Activated CD8-positive, alpha-beta T cell treated with anti-CD3 and anti-CD28 coated beads, Interleukin-2, amount 10 ng/mL, durations not matched to agents 7 days and 5 days (primary cell): ENCODE results near the gene USP25. TPM values are rescaled to one million over a fixed set of nuclear protein-coding genes. Genes with fewer than 3 reads are reported as not detected.

ENCODE experiments used
- ATAC-seq: fragments of 150-1000 bp; cut with Tn5 transposase; one replicate; pipeline ENCODE4 v1.10.0; 2021; ENCODE audit warnings: moderate library complexity
- CTCF ChIA-PET: fragments of 350-600 bp; sonication (Branson Sonifier 250); formaldehyde crosslinking; loops from one replicate; lab custom pipeline; 2021; ENCODE audit warnings: antibody characterized with exemption; lab: Charles Lee
- POLR2A ChIA-PET: fragments of 350-600 bp; sonication (Branson Sonifier 250); formaldehyde crosslinking; loops from one replicate; lab custom pipeline; 2021; ENCODE audit warnings: antibody characterized with exemption; lab: Charles Lee
- DNase-seq: peaks from one replicate; pipeline ENCODE4 v3.0.0-alpha.2; 2020
- H3K27ac Mint-ChIP-seq: one replicate; pipeline ENCODE4 v1.8.0; 2021; ENCODE audit warnings: mild to moderate bottlenecking, mixed read lengths
- H3K27me3 Mint-ChIP-seq: one replicate; pipeline ENCODE4 v1.8.0; 2021; ENCODE audit warnings: low read depth, mixed read lengths
- H3K36me3 Mint-ChIP-seq: one replicate; pipeline ENCODE4 v1.8.0; 2021; ENCODE audit warnings: low read depth, mixed read lengths
- H3K4me1 Mint-ChIP-seq: one replicate; pipeline ENCODE4 v1.8.0; 2021; ENCODE audit warnings: low read depth, mixed read lengths
- H3K4me3 Mint-ChIP-seq: one replicate; pipeline ENCODE4 v1.8.0; 2021; ENCODE audit warnings: mild to moderate bottlenecking, mixed read lengths
- H3K9me3 Mint-ChIP-seq: one replicate; pipeline ENCODE4 v1.8.0; 2022; ENCODE audit warnings: mixed read lengths; ENCODE audit not compliant: insufficient read depth
- total RNA-seq, 2 experiments: library from RNA; stranded (reverse); gene quantifications; one replicate each; pipeline ENCODE4 v1.2.3, GENCODE V29; 2021

USP25 gene
- total RNA-seq, 2 experiments from 2014 or later, result 51.1 to 54.2 TPM

DNA sequence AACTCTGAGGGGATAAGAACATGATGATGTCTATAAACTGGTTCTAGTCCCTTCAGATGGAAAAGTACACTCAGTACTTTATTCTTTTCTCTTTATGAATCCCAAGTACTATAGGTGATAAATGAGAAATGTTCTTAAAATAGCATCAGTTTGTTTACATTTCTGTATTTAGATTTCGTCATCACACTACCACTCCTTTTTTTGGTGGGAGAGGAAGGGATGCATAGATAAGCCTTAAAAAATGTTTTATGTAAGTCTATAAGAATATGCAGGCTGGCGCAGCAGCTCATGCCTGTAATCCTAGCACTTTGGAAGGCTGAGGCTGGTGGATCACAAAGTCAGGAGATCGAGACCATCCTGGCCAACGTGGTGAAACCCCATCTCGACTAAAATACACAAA lies 144.8 kb downstream of the USP25 start:
- Mint-ChIP-seq H3K36me3 (peaks cover 44% of the 10 kb centered on the region), H3K4me3 (no peak overlapping the region), H3K4me1 (no peaks in the 10 kb centered on the region), H3K9me3 (no peaks in the 10 kb centered on the region), H3K27me3 (no peaks in the 10 kb centered on the region), H3K27ac (no peak overlapping the region)
- ChIA-PET CTCF (no interaction called here), POLR2A (no interaction called here)
- DNase-seq (no peak), ATAC-seq (no peak)

DNA sequence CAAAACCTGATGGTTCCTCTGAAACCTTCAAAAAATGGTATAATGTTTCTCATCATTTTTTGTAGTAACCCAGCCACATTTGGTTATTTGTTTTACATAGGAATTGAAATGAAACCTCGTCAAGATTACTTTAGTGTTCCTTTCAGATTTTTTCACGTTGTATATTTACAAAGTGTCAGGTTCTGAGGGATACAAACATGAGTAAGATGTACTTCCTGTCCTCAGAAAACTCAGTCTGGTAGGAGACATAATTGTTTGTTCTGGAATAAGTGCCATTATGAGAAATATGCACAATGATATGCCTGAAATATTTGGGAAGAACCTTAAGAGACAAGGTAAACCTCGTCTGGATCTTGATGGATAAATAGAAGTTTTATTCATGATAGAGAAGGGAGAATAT lies 145.5 kb downstream of the USP25 start:
- Mint-ChIP-seq H3K4me1 (no peaks in the 10 kb centered on the region), H3K27ac (no peak overlapping the region), H3K9me3 (no peaks in the 10 kb centered on the region), H3K36me3 (peaks cover 45% of the 10 kb centered on the region), H3K4me3 (no peak overlapping the region), H3K27me3 (no peaks in the 10 kb centered on the region)
- POLR2A ChIA-PET, result no interaction called here
- DNase-seq (no peak), ATAC-seq (no peak)
- CTCF ChIA-PET, result no interaction called here

DNA sequence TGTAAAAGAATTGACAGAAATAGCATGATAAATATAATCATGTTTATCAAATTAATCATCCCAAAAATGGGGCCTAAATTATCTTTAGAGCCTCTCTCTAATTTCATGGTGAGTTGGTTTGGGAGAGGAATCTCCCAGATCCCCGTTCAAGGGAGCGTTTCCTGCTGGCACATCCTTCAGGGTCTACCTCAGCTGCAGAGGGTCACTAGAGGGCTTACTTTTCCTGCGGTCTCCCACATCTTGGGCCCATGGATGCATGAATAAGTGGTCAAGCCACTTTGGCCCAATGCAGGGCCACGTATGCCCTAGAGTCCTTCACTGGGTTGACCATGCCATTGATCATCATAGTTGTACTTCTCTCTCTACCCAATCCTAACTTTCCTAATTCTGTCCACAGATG lies 164.1 kb downstream of the USP25 start:
- no peak overlapping the region for H3K4me3 Mint-ChIP-seq
- no peaks in the 10 kb centered on the region for H3K27me3 Mint-ChIP-seq
- CTCF ChIA-PET, result no interaction called here
- H3K9me3 Mint-ChIP-seq, result no peaks in the 10 kb centered on the region
- POLR2A ChIA-PET, result no interaction called here
- ATAC-seq (no peak), DNase-seq (no peak)
- H3K4me1 Mint-ChIP-seq, result no peaks in the 10 kb centered on the region
- H3K27ac Mint-ChIP-seq, result no peak overlapping the region
- no peaks in the 10 kb centered on the region for H3K36me3 Mint-ChIP-seq

- no peak overlapping the region for H3K4me3 Mint-ChIP-seq
- H3K9me3 Mint-ChIP-seq, result no peaks in the 10 kb centered on the region
- DNase-seq (no peak), ATAC-seq (no peak)
- H3K36me3 Mint-ChIP-seq, result no peaks in the 10 kb centered on the region
- no peaks in the 10 kb centered on the region for H3K27me3 Mint-ChIP-seq
- H3K4me1 Mint-ChIP-seq, result no peaks in the 10 kb centered on the region
- ChIA-PET CTCF (no interaction called here), POLR2A (no interaction called here)
- no peak overlapping the region for H3K27ac Mint-ChIP-seq
These were observed 164.8 kb downstream of the USP25 start for GRCh38 chr21:15894596-15894995.

DNA sequence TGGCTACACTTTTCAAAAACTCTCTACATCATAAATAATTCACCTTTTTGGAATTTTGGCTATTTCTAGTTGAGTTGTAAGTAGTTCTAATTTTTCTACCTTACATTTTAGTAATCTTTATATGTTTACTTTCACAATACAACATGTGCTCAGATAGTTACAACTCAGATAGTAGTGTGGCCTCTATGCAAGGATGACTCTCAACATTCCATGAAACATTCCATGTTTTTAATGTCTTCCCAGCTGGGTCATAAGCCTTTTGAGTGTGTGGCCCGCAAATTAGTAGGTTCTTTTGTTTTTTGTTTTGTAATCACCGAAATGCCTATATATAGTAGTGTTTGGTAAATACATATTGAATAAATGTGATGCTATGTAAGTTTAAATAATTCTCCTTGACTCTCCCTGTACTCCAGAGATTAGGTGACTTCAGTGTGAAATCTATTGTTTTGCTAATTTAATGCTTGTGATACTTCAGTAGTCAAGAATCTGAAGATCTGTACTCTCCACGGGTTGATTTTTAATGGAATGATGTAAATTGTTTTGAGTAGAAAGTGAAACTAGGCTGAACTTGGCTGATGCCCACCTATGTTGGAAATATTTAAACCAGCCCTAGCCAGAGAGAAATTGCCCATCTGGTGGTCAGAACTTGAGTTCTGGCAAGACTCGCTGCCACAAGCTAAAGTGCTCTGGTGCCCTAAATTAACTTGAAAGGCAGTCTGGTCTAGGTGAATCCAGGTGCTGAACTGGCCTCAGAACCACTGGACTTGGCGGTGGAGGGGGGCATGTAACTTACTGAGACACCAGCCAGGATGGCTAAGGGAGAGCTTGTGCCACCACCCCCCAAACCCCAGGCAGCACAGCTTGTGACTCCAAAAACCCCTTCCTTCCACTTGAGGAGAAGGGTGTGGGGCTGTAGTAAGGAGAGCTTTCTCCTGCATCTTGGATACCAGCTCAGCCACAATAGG lies 165.6 kb downstream of the USP25 start:
- H3K4me3 Mint-ChIP-seq, result no peak overlapping the region

GRCh38 chr21:15896501-15896900 lies 166.7 kb downstream of the USP25 start:
- H3K4me1 Mint-ChIP-seq, result no peaks in the 10 kb centered on the region
- DNase-seq (no peak), ATAC-seq (no peak)
- H3K27me3 Mint-ChIP-seq, result peaks cover 2% of the 10 kb centered on the region
- H3K9me3 Mint-ChIP-seq, result peaks cover 7% of the 10 kb centered on the region
- no peaks in the 10 kb centered on the region for H3K36me3 Mint-ChIP-seq
- no peak overlapping the region for H3K4me3 Mint-ChIP-seq
- no peak overlapping the region for H3K27ac Mint-ChIP-seq
- ChIA-PET POLR2A (no interaction called here), CTCF (no interaction called here)

More for the DNA sequence above, 165.6 kb downstream of the USP25 start:
- no peak for ATAC-seq
- H3K27ac Mint-ChIP-seq, result no peak overlapping the region
- POLR2A ChIA-PET, result no interaction called here
- no peaks in the 10 kb centered on the region for H3K27me3 Mint-ChIP-seq
- no peaks in the 10 kb centered on the region for H3K4me1 Mint-ChIP-seq
- no peaks in the 10 kb centered on the region for H3K36me3 Mint-ChIP-seq
- peaks cover 4% of the 10 kb centered on the region for H3K9me3 Mint-ChIP-seq
- CTCF ChIA-PET, result no interaction called here
- DNase-seq, result no peak

- POLR2A ChIA-PET, result no interaction called here
- Mint-ChIP-seq H3K4me1 (no peaks in the 10 kb centered on the region), H3K4me3 (no peak overlapping the region), H3K27ac (no peak overlapping the region), H3K9me3 (peaks cover 16% of the 10 kb centered on the region), H3K36me3 (no peaks in the 10 kb centered on the region), H3K27me3 (peaks cover 3% of the 10 kb centered on the region)
- ATAC-seq (no peak), DNase-seq (no peak)
- CTCF ChIA-PET, result no interaction called here
These were observed 174.6 kb downstream of the USP25 start for GRCh38 chr21:15904389-15904788.

DNA sequence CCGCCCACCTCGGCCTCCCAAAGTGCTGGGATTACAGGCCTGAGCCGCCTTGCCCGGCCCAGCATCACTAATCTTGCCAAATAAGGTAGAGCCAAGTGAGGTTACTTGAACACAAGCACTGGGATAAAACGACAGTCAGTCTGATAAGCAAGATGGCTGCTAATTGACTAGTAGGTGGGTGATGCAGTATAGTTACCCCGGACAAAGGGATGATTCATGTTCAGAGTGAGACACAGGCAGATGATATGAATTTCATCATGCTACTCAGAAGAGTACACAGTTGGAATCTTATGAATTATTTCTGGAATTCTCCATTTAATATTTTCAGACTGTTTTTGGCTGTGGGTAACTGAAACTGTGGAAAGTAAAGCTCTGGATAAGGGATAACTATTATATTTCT lies 178.4 kb downstream of the USP25 start:
- DNase-seq (no peak), ATAC-seq (no peak)
- no peaks in the 10 kb centered on the region for H3K27me3 Mint-ChIP-seq
- ChIA-PET POLR2A (no interaction called here), CTCF (no interaction called here)
- H3K4me1 Mint-ChIP-seq, result no peaks in the 10 kb centered on the region
- H3K36me3 Mint-ChIP-seq, result no peaks in the 10 kb centered on the region
- no peak overlapping the region for H3K27ac Mint-ChIP-seq
- H3K4me3 Mint-ChIP-seq, result no peak overlapping the region
- peaks cover 6% of the 10 kb centered on the region for H3K9me3 Mint-ChIP-seq

GRCh38 chr21:15928196-15928595 lies 198.4 kb downstream of the USP25 start:
- Mint-ChIP-seq H3K9me3 (no peaks in the 10 kb centered on the region), H3K4me1 (no peaks in the 10 kb centered on the region), H3K36me3 (no peaks in the 10 kb centered on the region), H3K27ac (no peak overlapping the region), H3K4me3 (no peak overlapping the region), H3K27me3 (no peaks in the 10 kb centered on the region)
- ATAC-seq (no peak), DNase-seq (no peak)
- ChIA-PET CTCF (no interaction called here), POLR2A (no interaction called here)

DNA sequence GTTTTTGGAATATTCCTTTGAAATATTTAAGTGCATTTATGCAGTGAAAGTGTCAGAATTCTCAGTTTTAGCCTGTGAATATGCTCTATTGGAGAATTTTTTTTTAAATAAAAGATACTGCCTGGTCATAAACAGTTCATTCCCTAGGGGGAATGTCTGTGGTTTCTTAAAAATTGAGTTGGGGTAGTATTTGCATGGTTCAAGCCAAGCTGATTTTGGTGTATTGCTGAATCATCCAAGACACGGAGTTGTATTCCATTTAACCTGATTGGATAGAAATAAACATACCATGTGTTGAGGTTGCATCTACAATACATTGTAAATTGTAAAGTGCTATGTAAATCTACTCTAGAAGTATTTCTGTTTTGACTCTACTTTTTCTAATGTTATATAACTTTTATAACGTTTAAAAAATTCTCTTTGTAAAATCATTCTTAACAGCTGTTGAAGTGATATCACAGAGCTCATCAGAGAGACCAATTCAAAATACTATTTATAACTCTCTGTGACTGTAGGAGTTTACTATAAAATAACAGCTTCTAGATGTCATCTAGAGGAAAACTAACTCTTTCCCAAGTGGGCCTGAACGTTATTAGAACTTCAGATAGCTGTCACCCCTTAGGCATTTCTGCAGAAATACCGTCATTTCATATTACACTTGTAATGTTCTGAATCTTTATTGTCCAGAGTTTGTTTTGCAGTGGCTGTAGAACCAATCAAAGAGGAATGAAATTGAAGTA lies 199.1 kb downstream of the USP25 start:
- POLR2A ChIA-PET, result no interaction called here
- DNase-seq, result no peak
- ATAC-seq, result no peak
- no peak overlapping the region for H3K27ac Mint-ChIP-seq
- no peak overlapping the region for H3K4me3 Mint-ChIP-seq
- H3K4me1 Mint-ChIP-seq, result no peaks in the 10 kb centered on the region
- CTCF ChIA-PET, result no interaction called here
- H3K27me3 Mint-ChIP-seq, result no peaks in the 10 kb centered on the region
- no peaks in the 10 kb centered on the region for H3K9me3 Mint-ChIP-seq
- no peaks in the 10 kb centered on the region for H3K36me3 Mint-ChIP-seq

- Mint-ChIP-seq H3K9me3 (no peaks in the 10 kb centered on the region), H3K4me3 (no peak overlapping the region), H3K4me1 (no peaks in the 10 kb centered on the region), H3K27me3 (no peaks in the 10 kb centered on the region), H3K27ac (no peak overlapping the region), H3K36me3 (no peaks in the 10 kb centered on the region)
- no peak for DNase-seq
- CTCF ChIA-PET, result no interaction called here
- no peak for ATAC-seq
- POLR2A ChIA-PET, result no interaction called here
These were observed 199.8 kb downstream of the USP25 start for GRCh38 chr21:15929536-15929935.
